ENCODE results near the gene ST3GAL4. TPM values are rescaled to one million over a fixed set of nuclear protein-coding genes. Genes with fewer than 3 reads are reported as not detected.

Gene ST3GAL4
- total RNA-seq, 1 experiment from 2014 or later: 13.6 TPM

- H3K56ac ChIP-seq (ENCODE audit: insufficient read length, low read depth, low read length): no peak overlapping the region
- no CpG with 5 or more reads among the region's 5 CpGs for WGBS (ENCODE audit: extremely low coverage, insufficient read length, low lambda C conversion rate)
- H3T11ph ChIP-seq (ENCODE audit: low read length): no peak overlapping the region
- no peak overlapping the region for H3K27ac ChIP-seq (ENCODE audit: insufficient read length, low read depth, low read length)
- no peak overlapping the region for H2BK20ac ChIP-seq (ENCODE audit: low read depth, low read length, poor library complexity, severe bottlenecking)
- Mint-ChIP-seq H3K4me1 (peaks cover 25 to 45% of the 10 kb centered on the region in 2 experiments), H3K9me3 (no peaks in the 10 kb centered on the region; a peak in 1 of 5 replicates), H3K36me3 (ENCODE audit: insufficient read depth in 1 of 3, low read depth in 3 of 3) (no peaks in the 10 kb centered on the region), H3K27me3 (ENCODE audit: low read depth) (no peaks in the 10 kb centered on the region), H3K27ac (no peak overlapping the region), H3K4me3 (no peak overlapping the region)
- H2AK5ac ChIP-seq (ENCODE audit: insufficient read length, low read length): no peak overlapping the region
- no peak overlapping the region for H2BK120ac ChIP-seq (ENCODE audit: low read depth, low read length, poor library complexity, severe bottlenecking)
- no peak overlapping the region for H4K91ac ChIP-seq (ENCODE audit: insufficient read length, low read depth, low read length)
- no peak overlapping the region for H4K8ac ChIP-seq (replicated peaks; ENCODE audit: insufficient read length, low read depth, low read length)
- no peak overlapping the region for H3K14ac ChIP-seq (ENCODE audit: insufficient read depth, low read length)
- TF ChIP-seq CTCF (conservative IDR thresholded peaks at IDR 0.05): no peak
- H2BK5ac ChIP-seq (ENCODE audit: insufficient read length, low read length): no peak overlapping the region
- no peak overlapping the region for H3K4me2 ChIP-seq (ENCODE audit: insufficient read depth, insufficient read length, low read length)
- H3K79me1 ChIP-seq (ENCODE audit: insufficient read depth, low read depth, low read length, poor library complexity, severe bottlenecking): no peaks in the 10 kb centered on the region
- H3K79me2 ChIP-seq (ENCODE audit: insufficient read depth, low read length): peaks cover 3% of the 10 kb centered on the region; the same call in 1 of the 2 replicates
- no peak overlapping the region for H2BK15ac ChIP-seq (ENCODE audit: low read depth, low read length)
- H4K20me1 ChIP-seq (ENCODE audit: control insufficient read depth, insufficient read depth, insufficient read length): no peaks in the 10 kb centered on the region
- no peak overlapping the region for H3K9ac ChIP-seq (ENCODE audit: extremely low read depth, insufficient read length, low read length)
- H4K5ac ChIP-seq (ENCODE audit: insufficient read length, low read depth, low read length): no peak overlapping the region
- H3K23ac ChIP-seq (ENCODE audit: insufficient read length, low read depth, low read length): no peak overlapping the region
- H2AFZ ChIP-seq (ENCODE audit: low read length): no peak overlapping the region
- H3K18ac ChIP-seq (ENCODE audit: insufficient read length, low read depth, low read length): no peak overlapping the region
- no peaks in the 10 kb centered on the region for H3K23me2 ChIP-seq (ENCODE audit: insufficient read length, low read depth, low read length, poor library complexity, severe bottlenecking)
- no peak overlapping the region for H2BK12ac ChIP-seq (ENCODE audit: insufficient read length, low read depth, low read length)
- DNase-seq: no peak
- H3K4ac ChIP-seq (ENCODE audit: low read depth, low read length): no peak overlapping the region
- H3K4me1 ChIP-seq (ENCODE audit: insufficient read depth, low read length): no peaks in the 10 kb centered on the region; the same call in 1 of the 2 replicates
- H3K9me3 ChIP-seq (ENCODE audit: control insufficient read depth, low read depth, low read length): no peaks in the 10 kb centered on the region
- H3K27me3 ChIP-seq (ENCODE audit: insufficient read depth, low read length): no peaks in the 10 kb centered on the region
Measured at GRCh38 chr11:126361400-126361799, 5.9 kb downstream of the ST3GAL4 start.

Data from H9 (cell line).